ENCODE data around the gene TAS2R40.

GRCh38 chr7:143210541-143210940, 11.3 kb upstream of the TAS2R40 start:
- TF ChIP-seq CTCF (IDR thresholded peaks at IDR 0.05) (no peak), POLR2A (IDR thresholded peaks at IDR 0.05) (no peak)
